Neural progenitor cell (in vitro differentiated cells): ENCODE data around the gene LARGE1. TPM values are rescaled to one million over a fixed set of nuclear protein-coding genes. Genes with fewer than 3 reads are reported as not detected.

Experiments
- DNase-seq: peaks from one replicate; pipeline ENCODE4 v3.0.0-alpha.2; 2016; ENCODE audit warnings: low spot score
- H2AFZ ChIP-seq: fragments of 200-600 bp; sonication (generic); replicated peaks from 2 replicates; pipeline ENCODE4 v1.6.1; 2016; ENCODE audit warnings: antibody characterized with exemption
- H3F3A ChIP-seq: fragments of 200-600 bp; sonication (generic); 2 replicates; pipeline ENCODE4 v1.6.1; 2016; ENCODE audit warnings: antibody characterized with exemption, low read depth
- H3K27ac ChIP-seq: fragments of 200-600 bp; sonication (generic); 2 replicates; pipeline ENCODE4 v1.5.1; 2016; ENCODE audit warnings: mild to moderate bottlenecking
- H3K27me3 ChIP-seq: fragments of 200-600 bp; sonication (generic); 2 replicates; pipeline ENCODE4 v1.6.1; 2016; ENCODE audit warnings: mild to moderate bottlenecking, moderate library complexity
- H3K36me3 ChIP-seq: fragments of 200-600 bp; sonication (generic); 2 replicates; pipeline ENCODE4 v1.5.1; 2016
- H3K4me1 ChIP-seq: fragments of 200-600 bp; sonication (generic); 2 replicates; pipeline ENCODE4 v1.6.1; 2016; ENCODE audit warnings: mixed run types
- H3K4me2 ChIP-seq: fragments of 200-600 bp; sonication (generic); 2 replicates; pipeline ENCODE4 v1.6.1; 2016
- H3K4me3 ChIP-seq: fragments of 200-600 bp; sonication (generic); 2 replicates; pipeline ENCODE4 v1.5.1; 2016
- H3K79me2 ChIP-seq: fragments of 200-600 bp; sonication (generic); 2 replicates; pipeline ENCODE4 v1.6.1; 2016; ENCODE audit warnings: low read depth
- H3K9ac ChIP-seq: fragments of 200-600 bp; sonication (generic); 2 replicates; pipeline ENCODE4 v1.6.1; 2016
- H3K9me3 ChIP-seq: fragments of 200-600 bp; sonication (generic); 2 replicates; pipeline ENCODE4 v1.5.1; 2016; ENCODE audit warnings: low read depth
- H4K20me1 ChIP-seq: fragments of 200-600 bp; sonication (generic); 2 replicates; pipeline ENCODE4 v1.6.1; 2016; ENCODE audit warnings: low read depth
- H3K27ac Mint-ChIP-seq: 3 replicates; pipeline ENCODE4 v1.8.0; 2021; ENCODE audit warnings: mixed read lengths
- H3K27me3 Mint-ChIP-seq: 2 replicates; pipeline ENCODE4 v1.8.0; 2022; ENCODE audit warnings: low read depth, mild to moderate bottlenecking, inconsistent platforms, moderate library complexity, mixed read lengths; ENCODE audit not compliant: insufficient read depth
- H3K36me3 Mint-ChIP-seq: 3 replicates; pipeline ENCODE4 v1.8.0; 2021; ENCODE audit warnings: mixed read lengths
- H3K4me1 Mint-ChIP-seq: 3 replicates; pipeline ENCODE4 v1.8.0; 2021; ENCODE audit warnings: mixed read lengths
- H3K4me3 Mint-ChIP-seq: 3 replicates; pipeline ENCODE4 v1.8.0; 2021; ENCODE audit warnings: mild to moderate bottlenecking, moderate library complexity, mixed read lengths
- H3K9me3 Mint-ChIP-seq: 3 replicates; pipeline ENCODE4 v1.8.0; 2020; ENCODE audit warnings: mixed read lengths
- CTCF ChIP-seq: fragments of 200-600 bp; sonication (generic); IDR thresholded peaks from 2 replicates; pipeline ENCODE4 v1.5.1; 2017; ENCODE audit warnings: antibody characterized with exemption, mild to moderate bottlenecking
- EZH2 ChIP-seq: fragments of 200-600 bp; sonication (generic); IDR thresholded peaks from 2 replicates; pipeline ENCODE4 v1.6.1; 2017; ENCODE audit warnings: antibody characterized with exemption, mild to moderate bottlenecking, moderate library complexity
- EZH2phosphoT487 ChIP-seq: fragments of 200-600 bp; sonication (generic); IDR thresholded peaks from 2 replicates; pipeline ENCODE4 v1.6.1; 2017; ENCODE audit warnings: antibody characterized with exemption
- total RNA-seq: library from RNA; depleted of rRNA; stranded (reverse); fragments of >200 nt; gene quantifications from 2 replicates; pipeline ENCODE4 v1.2.3, GENCODE V29; 2015; ENCODE audit warnings: low replicate concordance

The LARGE1 gene
- total RNA-seq, 1 donor from 2014 or later = 24.9 TPM

DNA sequence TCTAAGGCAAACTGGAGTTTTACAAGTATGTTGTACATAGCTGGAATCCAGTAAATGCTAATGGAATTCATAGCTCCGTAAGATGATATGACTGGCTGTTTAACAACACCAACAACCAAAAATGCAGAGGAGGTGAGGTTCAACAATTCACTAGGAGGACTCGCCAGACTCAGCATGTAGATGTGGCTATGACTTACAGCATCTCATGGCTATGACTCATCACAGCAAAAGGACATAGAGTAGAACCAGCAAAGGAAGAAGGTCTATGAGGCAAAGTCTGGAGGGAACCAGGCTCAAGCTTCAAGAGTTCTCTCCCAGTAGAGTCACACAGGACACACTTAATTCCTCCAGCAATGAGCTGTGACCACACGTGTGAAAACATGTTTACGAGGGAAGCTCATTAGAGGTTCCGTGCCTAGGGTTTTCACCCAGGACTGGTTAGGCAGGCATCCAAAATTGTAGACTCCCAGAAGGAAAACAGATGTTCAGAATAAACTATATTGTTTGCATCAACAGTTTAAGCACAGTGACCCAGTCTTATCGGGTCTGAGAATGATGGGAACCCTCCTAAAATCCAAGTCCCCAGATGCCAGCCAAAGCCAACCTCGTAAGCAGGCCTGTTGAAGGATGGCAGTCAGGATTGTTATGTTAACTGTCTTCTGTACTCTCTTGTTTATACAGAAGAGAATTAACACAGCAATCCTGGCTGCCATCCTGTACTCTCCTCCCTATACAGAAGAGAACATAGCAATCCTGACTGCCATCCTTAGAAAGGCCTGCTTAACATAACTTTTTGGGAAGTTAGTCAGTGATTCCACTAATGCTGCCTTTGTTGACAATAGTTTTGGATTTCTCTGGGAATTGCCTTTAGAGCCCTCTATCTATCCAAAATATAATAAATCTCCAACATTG, 116.6 kb downstream of the LARGE1 start:
- no peak for DNase-seq

GRCh38 chr22:33798401-33798800, 121.9 kb downstream of the LARGE1 start:
- Mint-ChIP-seq H3K27ac (no peak overlapping the region), H3K36me3 (peaks cover 14% of the 10 kb centered on the region), H3K4me1 (peaks cover 2% of the 10 kb centered on the region), H3K9me3 (peaks cover 29% of the 10 kb centered on the region), H3K27me3 (no peaks in the 10 kb centered on the region), H3K4me3 (no peak overlapping the region)
- Histone ChIP-seq H3K27ac (no peak overlapping the region), H3K4me2 (no peak overlapping the region), H3K4me1 (no peaks in the 10 kb centered on the region), H3K36me3 (no peaks in the 10 kb centered on the region), H3K9me3 (no peaks in the 10 kb centered on the region), H3K27me3 (no peaks in the 10 kb centered on the region), H3K9ac (no peak overlapping the region), H3F3A (no peaks in the 10 kb centered on the region), H3K79me2 (peaks cover 65% of the 10 kb centered on the region), H3K4me3 (no peak overlapping the region), H2AFZ (no peak overlapping the region), H4K20me1 (no peaks in the 10 kb centered on the region)
- TF ChIP-seq EZH2phosphoT487 (no peak), EZH2 (no peak), CTCF (no peak)
- no peak for DNase-seq

More for the DNA sequence above, 116.6 kb downstream of the LARGE1 start:
- Histone ChIP-seq H3K36me3 (no peaks in the 10 kb centered on the region), H3K27ac (no peak overlapping the region), H3F3A (no peaks in the 10 kb centered on the region), H3K4me1 (no peaks in the 10 kb centered on the region), H2AFZ (no peak overlapping the region), H3K9me3 (no peaks in the 10 kb centered on the region), H3K9ac (no peak overlapping the region), H3K27me3 (no peaks in the 10 kb centered on the region), H4K20me1 (no peaks in the 10 kb centered on the region), H3K79me2 (peaks cover 72% of the 10 kb centered on the region), H3K4me3 (no peak overlapping the region), H3K4me2 (no peak overlapping the region)
- Mint-ChIP-seq H3K27ac (no peak overlapping the region), H3K36me3 (peaks cover 16% of the 10 kb centered on the region), H3K9me3 (peaks cover 20% of the 10 kb centered on the region), H3K4me3 (no peak overlapping the region), H3K27me3 (no peaks in the 10 kb centered on the region), H3K4me1 (no peaks in the 10 kb centered on the region)
- TF ChIP-seq EZH2 (no peak), CTCF (no peak)

- H3K79me2 ChIP-seq = peaks cover 65% of the 10 kb centered on the region
- H3K27me3 ChIP-seq = no peaks in the 10 kb centered on the region
- no peaks in the 10 kb centered on the region for H4K20me1 ChIP-seq
- H3K9me3 ChIP-seq = no peaks in the 10 kb centered on the region
- no peak overlapping the region for H3K4me3 ChIP-seq
- H3K4me1 Mint-ChIP-seq = peaks cover 2% of the 10 kb centered on the region
- H3K9ac ChIP-seq = no peak overlapping the region
- no peaks in the 10 kb centered on the region for H3K36me3 ChIP-seq
- H3K27ac Mint-ChIP-seq = no peak overlapping the region
- H3K9me3 Mint-ChIP-seq = peaks cover 36% of the 10 kb centered on the region
- H3K36me3 Mint-ChIP-seq = peaks cover 13% of the 10 kb centered on the region
- no peak overlapping the region for H3K27ac ChIP-seq
- TF ChIP-seq CTCF (peak; percentile 26), EZH2phosphoT487 (no peak)
- H3F3A ChIP-seq = no peaks in the 10 kb centered on the region
- H3K27me3 Mint-ChIP-seq = no peaks in the 10 kb centered on the region
- H3K4me1 ChIP-seq = no peaks in the 10 kb centered on the region
- H3K4me3 Mint-ChIP-seq = no peak overlapping the region
- H3K4me2 ChIP-seq = no peak overlapping the region
- no peak overlapping the region for H2AFZ ChIP-seq
- no peak for DNase-seq
These were observed 123.8 kb downstream of the LARGE1 start for GRCh38 chr22:33796494-33796893.
